HG02885 (cell line): Measurements from ENCODE around the gene ANKRD24.
"Not testable (repeated sequence)": the region's sequence is repeated elsewhere in the genome, so short reads cannot be mapped to it uniquely, and the experiment has no call there.

Source experiments
- ATAC-seq: cut with Tn5 transposase; IDR thresholded peaks from one replicate; pipeline ENCODE4 v1.9.1; 2021; ENCODE audit warnings: mild to moderate bottlenecking; ENCODE audit not compliant: unreplicated experiment, poor library complexity

ANKRD24 gene

DNA sequence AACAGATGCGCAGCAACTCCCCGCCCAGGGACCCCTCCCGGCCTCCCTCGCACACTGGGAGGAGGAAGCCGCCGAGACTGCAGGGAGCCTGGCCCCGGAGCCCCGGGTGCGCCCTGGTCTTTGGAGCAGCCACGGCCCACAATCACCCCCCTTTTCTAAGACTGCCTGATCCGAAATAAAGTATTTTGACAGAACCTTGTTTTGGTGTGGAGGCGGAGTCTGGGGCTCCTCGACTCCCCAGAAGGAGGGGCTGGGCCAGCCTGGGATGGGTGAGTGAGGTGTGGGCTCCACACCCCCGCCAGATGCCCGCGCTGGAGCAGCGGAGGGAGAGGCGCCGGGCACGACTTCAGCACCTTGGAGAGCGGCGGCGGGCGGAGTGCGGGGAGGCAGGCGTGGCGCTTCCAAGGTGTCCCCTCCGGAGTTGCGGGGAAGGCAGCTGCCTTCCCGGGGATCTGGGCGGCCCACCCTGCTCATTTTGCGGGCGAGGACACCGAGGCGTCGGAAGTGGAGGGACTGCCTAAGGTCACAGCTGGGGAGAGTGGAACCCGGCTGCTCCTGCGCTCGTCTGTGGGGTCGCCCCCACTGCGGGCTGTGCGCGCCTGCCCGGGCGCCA is 9.5 kb upstream of the ANKRD24 start:
- ATAC-seq = no peak

DNA sequence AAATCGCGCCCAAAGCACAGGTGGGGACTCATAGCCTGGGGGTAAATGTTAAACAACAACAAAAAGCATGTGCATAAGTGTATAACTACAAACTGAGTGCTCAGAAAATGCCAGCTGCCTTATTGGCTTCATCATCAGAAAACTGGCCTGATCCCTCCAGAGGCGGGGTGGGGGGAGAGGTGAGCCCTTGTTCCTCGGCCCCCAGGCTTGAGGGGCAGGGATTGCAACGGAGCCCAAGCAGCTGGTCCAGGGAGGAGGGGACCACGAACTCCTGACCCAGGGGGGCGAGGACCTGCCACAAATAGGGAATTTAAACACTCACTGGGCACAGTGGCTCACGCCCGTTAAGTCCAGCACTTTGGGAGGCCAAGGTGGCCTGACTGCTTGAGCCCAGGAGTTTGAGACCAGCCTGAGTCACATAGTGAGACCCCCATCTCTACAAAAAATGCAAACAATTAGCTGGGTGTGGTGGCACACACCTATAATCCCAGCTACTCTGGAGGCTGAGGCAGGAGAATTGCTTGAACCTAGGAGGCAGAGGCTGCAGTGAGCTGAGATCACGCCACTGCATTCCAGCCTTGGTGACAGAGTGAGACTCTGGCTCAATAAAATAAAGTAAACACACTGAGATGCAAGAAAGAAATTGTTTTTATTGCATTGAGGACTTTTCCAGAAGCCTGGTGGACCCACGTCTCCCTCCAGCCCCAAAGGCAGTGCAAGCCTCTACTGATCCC is 8.8 kb upstream of the ANKRD24 start:
- ATAC-seq = no peak

DNA sequence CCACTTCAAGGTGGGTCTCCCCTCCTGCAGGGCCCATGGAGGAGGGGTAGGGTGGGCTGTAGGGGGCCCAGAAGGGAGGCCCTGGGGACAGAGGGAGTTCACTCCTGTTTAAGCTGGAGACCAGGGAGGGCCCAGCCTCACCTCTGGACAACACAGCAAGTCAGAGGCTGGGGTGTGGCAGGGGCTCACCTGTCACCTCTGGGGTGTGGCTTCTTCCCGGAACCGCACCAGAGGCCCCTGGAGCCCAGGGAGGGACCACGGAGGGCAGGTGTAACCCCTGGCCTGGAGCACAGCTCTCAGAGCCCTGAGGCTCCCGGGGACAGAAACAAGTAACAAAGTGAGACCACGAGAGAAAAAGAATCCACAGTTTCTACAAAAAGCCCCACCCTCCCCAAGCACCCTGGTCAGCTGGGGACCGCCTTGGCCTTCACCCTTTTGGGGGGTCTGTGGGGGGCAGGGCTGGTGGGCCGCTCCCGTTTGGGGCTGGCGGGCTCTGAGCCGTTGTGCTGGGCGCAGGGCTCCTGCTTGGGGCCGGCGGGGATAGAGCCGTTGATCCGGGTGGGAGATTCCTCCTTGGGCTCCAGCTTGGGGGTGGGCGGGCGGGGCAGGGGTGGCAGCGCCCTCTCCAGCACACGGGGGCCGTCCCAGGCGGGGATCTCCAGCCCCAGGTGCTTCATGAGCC is 8.1 kb upstream of the ANKRD24 start:
- ATAC-seq = no peak

DNA sequence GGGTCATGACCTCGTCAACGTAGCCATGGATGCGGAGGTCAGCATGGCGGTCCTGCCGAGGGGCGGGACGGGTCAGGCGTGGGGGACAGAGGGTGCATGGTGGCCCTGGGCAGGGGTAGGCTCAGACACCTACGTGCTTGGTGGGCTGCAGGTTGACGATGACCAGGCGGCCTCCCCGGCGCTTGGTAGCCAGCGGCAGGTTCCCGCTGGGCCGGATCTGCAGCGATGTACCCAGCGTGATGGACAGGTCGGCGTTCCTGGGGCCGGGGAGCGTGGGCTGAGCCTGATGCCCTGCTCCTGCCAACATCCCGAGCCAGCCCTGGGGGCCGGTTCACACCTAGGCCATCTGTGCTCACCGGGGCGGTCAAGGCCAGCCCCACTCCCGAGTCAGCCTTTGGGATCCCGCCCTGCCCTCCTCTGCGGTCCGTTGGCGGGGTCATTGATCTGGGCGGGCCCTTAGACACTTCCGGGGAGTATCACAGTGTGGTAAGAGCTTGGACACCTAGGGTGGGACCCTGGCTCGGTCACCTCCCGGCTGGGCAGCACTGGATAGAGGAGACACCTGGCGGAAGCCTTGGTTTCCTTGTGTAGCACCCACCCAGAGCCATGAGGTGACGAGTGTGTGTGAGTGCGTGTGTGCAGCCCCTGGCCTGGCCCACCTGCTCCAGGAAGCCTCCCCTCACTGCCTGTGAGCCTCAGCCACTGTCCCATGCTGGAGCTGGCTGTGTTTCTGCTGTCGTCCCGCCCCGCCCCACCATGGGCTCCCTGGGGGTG is 7.4 kb upstream of the ANKRD24 start:
- no peak for ATAC-seq

DNA sequence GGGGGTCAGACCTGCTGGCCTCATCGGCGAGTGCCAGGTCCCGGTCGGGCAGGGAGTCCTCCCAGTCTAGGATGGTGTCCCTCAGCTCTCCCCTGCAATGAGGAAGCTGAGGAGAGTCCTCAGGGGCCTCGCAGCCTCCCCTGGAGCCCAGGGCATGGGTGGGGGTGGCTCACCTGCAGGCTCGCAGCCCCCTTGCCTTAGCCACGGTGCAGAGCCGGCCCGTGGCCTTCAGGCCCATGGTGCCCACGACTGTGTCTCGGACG is 6.9 kb upstream of the ANKRD24 start:
- no peak for ATAC-seq

DNA sequence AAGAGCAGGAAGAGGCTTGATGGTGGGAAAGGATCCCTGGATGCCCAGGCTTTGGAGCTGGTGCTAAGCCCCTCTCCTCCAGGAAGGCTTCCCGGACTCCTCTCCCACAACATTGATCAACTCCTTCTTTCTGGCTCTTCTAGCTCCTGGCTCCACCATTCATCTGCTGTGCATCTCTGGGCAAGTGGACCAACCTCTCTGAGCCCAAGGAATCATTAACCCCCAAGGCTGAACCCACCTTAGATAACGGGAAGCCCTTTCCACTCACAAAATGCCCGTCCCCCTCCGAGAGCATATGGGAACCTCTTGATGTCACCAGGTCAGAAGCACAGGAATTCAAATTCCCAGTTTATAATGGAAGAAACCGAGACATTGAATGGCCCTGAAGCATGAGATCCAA is 5.3 kb upstream of the ANKRD24 start:
- ATAC-seq = no peak

DNA sequence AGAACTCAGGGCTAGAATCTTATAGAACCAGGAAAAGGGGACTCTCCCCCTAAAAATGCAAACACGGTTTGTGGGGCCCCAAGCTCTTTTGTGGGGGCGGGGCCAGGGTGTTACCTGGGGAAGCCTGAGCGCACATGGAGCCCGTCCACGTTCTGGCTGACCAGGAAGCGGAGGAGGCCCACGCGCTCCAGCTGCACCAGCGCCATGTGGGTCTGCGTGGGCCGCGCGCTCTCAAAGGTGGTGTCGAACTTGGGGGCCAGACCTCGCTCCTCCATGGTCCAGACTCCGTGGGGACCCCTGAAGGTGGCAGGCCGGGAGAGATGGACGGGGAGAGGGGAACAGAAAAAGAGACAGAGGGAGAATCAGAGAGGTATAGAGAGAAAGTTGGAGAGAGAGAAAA is 3.5 kb upstream of the ANKRD24 start:
- no peak for ATAC-seq

DNA sequence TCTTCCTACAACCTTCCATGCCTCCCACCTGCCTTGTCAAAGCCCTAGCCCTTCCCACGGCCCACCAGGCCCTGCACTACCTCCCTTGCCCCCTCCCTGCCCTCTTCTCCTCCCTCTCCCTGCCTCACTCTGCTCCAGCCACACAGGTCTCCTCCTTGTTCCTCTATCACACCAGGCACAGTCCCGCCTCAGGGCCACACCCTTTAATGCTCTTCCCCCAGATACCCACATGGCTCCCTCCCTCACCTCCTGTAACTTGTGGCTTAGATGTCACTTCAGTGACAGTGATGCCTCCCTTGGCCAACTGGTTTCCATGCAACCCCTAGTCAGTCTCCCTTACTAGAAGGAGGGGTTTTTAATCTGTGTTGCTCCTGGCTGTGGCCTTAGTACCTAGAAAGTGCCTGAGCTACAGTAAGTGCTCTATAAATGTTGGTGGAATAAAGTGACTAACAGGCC is 1.4 kb upstream of the ANKRD24 start:
- ATAC-seq = no peak

DNA sequence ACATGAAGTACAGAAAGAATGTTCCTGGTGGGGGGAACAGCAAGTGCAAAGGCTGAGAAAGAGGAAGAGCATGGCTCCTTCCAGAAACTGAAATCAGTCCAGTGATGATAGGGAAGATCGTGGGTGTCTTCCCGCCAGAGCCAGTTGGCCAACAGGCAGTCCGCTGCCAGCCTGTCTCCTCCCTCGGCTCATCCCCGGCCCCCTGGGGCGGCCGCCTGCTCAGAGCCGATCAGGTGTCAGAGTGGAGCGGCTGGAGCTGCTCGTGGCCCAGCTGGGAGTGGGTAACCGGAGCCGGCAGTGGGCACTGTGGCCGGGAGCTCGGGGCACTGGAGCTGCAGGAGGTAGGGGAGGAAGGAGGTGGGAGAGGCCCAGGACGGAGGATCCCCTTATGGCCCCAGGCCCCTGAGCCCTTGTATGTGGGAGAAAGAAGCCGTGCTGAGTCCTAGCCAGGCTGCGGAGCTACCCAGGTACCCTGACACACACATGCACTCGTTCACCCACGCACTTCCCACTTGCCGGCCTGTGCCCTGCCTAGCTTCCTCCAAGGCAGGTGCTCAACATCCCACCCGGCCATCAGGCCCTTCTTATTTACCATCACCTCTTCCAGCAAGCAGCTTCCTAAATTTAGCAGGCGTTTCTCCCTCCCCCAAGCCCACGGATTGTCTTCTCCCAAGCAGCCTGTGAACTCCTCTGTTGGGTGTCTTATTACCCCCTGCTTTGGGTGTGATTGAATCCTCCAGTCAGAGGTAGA is 1.7 kb downstream of the ANKRD24 start:
- no peak for ATAC-seq

DNA sequence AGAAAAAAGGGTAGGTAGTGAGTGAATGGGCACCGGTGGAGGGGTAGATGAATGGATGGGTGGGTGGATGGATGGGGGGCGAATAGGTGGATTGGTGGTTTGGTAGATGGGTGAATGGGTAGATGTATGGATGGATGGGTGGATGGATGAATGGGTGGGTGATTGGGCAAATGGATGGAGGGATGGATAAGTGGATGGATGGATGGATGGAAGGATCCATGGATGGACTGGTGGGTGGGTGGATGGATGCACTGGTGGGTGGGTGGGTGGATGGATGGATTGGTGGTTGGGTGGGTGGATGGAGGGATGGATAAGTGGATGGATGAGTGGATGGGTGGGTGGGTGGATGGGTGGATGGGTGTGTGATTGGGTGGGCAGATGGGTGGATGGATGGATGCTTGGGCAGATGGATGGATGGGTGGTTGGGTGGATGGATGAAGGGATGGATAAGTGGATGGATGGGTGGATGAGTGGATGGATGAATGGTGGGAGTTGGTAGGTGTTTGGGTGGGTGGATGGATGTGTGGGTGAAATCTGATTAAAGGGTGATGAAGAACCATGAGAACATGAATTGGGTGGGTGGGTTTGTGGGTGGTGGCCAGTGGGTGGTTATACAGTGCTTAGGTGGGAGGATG is 2.3 kb downstream of the ANKRD24 start:
- ATAC-seq = no peak

DNA sequence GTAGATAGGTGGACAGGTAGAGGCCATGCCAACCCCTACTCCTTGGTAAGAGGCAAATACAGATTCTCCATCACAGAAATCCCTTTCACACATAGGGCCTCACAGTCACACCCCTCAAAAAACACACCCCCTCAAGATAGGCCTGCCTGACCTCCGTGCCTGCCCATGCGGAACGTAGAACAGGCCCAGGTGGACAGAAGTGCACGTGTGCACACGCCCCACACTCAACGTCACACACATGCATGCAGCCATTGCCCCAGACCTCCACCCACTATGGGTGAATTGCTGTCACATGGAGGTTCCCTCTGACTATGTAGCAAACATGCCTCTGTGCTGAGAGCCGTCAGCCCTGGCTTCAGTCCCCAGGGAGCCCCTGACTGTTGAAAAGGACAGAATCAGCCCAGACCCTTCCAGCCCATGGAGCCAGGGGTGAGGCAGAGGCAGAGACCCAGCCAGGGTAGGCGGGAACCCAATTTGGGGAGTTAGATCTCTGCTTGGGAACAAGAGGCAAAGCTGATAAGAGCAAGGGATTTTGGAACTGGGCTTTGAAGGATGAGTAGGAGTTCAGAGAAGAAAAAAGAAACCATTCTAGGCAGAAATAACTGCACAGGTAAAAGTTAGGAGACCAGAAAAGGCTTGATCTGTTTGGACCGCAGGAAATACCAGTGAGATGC is 3.1 kb downstream of the ANKRD24 start:
- ATAC-seq = no peak

DNA sequence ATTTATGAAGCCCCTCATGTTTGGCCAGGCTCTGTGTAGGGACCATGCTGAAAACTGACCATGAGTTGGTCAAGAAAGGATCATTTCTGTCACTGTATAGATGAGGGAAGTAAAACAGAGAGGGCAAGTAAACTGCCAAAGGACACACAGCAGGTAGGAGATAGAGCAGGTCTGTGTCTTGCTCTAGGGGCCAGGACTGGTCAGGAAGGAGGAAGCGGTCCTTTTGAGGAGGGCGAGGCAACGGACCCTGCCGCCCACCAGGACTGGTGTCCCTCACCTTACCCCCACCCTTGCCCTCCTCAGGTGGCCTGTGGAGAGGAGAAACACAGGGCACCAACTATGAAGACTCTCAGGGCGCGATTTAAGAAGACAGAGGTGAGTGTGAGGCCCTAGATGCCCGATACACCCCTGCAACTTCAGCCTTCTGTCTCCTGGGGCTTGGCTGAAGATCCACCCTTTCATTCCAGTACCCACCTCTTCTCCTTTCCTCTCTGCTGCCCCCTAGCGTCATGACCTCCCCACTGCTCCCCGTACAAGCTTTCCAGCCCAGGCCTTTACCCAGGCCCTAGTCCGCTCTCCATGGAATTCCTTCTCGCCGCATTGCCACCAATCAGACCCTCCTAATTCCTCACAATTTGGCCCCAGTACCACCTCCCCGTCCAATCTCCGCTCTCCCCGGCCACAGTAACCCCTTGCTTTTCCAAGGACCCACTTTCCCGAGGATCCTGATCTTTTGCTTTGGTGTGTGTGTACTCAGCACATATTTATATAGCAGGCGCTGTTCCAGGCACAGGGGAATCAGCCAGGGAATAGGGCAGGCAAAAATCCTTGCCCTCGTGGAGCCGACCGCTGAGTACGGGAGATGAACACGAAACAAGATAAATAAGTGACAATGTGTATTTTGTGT is 3.9 kb downstream of the ANKRD24 start:
- no peak for ATAC-seq

DNA sequence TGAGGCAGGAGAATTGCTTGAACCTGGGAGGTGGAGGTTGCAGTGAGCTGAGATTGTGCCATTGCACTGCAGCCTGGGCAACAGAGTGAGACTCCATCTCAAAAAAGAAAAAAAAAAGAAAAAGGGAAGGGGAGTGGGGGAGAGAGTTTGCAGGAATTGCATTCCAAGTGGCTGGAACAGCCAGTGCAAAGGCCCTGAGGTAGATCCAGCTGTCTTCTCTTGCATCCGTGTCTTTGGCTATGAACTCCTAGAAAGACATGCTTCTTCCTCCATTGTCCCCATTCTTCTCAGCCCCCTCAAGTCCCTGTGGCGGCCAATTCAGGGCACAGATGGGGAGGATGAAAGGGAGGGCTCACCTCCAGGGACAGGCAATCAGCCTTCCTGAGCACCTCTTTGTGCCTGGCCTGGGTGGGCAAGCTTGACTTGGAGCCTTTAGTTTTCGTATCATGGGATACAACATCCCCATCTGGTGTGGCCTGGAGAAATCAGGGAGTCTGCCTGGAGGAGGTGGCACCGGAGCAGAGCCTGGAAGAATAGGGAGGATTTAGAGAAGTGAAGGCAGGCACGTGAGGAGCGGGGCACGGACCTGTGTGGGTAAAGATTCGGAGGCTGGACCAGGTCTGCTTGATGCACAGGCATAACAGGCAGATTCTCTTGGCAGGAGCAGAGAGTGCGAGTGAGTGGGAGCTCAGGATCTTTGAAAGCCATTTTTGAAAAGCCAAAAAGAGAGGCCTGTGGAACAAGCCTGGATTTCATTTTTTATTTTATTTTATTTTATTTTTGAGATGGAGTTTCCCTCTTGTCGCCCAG is 5.0 kb downstream of the ANKRD24 start:
- no peak for ATAC-seq

DNA sequence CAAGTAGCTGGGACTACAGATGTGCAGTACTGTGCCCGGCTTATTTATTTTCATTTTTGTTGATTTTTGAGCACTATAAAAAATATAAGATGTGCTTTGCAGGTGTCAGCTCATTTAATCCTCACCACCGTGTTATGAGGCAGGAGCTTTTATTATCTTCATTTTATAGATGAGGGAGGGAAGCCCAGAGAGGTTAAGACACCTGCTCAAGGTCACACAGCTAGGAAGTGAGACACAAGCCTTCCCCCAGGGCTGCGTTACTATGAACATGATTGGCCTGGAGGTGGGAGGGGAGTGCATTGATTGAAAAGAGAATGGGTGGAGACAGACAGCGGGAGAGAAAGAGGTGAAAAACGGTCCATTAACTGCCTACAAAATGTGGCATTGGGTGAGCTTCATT is 7.2 kb downstream of the ANKRD24 start:
- ATAC-seq = no peak

DNA sequence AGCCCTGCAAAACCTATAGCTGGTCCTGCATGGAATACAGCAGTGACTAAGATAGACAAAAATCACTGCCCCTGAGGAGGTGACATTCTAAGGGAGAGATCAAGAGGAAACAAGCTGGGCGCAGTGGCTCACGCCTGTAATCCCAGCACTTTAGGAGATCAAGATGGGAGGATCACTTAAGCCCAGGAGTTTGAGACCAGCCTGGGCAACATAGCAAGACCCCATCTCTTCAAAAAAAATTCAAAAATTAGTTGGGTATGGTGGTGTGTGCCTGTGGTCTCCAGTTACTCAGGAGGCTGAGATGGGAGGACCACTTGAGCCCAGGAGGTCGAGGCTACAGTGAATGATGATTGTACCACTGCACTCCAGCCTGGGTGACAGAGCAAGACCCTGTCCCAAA is 10.0 kb downstream of the ANKRD24 start:
- not testable (repeated sequence) for ATAC-seq

DNA sequence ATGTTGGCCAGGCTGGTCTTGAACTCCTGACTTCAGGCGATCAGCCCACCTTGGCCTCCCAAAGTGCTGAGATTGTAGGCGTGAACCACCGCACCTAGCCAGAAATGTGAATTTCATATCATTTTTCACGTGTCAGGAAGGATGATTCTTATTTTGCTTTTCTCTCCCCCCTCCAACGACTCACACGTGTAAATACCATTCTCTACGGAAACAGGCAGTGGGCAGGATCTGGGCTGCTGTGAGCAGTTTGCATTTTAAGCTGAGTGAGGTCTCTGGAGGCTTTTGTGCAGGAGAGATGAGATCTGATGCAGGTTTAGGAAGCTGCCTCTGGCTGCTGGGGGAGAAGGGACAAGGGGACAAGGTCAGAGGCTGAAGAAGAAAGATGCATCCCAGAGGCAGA is 11.9 kb downstream of the ANKRD24 start:
- ATAC-seq = no peak

DNA sequence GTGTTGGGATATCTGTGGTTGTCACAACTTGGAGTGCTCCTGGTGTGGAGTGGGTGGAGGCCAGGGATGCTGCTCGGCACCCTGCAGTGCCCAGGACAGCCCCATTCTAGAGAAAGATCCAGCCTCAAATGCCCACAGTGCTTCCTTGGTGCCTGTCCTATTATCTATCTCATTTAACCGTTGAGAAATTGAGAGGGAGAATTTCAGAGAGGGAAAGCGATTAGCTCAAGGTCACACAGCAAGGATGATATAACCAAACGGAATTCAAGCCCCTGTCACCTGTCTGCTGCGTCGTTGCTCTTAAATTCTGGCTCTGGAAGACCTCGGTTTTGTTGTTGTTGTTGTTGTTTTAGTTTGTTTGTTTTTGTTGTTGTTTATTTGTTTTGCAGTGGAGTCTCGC is 13.5 kb downstream of the ANKRD24 start:
- ATAC-seq = no peak
